ENCODE data around the gene HMCN1. TPM values are rescaled to one million over a fixed set of nuclear protein-coding genes. Genes with fewer than 3 reads are reported as not detected.

The HMCN1 gene
- total RNA-seq, 1 experiment from 2014 or later = 37.6 TPM

- no peaks in the 10 kb centered on the region for H3K27me3 ChIP-seq
- H3K4me1 ChIP-seq = peaks cover 19% of the 10 kb centered on the region
- DNase-seq = no peak
- H3K4me3 ChIP-seq = no peak overlapping the region
- peaks cover 4% of the 10 kb centered on the region; the same call in 1 of the 2 replicates for H3K36me3 ChIP-seq
- no peak overlapping the region for H3K27ac ChIP-seq
- H3K9me3 ChIP-seq (replicated peaks) = no peaks in the 10 kb centered on the region
Measured at GRCh38 chr1:186187601-186188000, 453.4 kb downstream of the HMCN1 start.

GRCh38 chr1:186188004-186188539 is 453.9 kb downstream of the HMCN1 start:
- peaks cover 19% of the 10 kb centered on the region for H3K4me1 ChIP-seq
- no peaks in the 10 kb centered on the region for H3K9me3 ChIP-seq (replicated peaks)
- H3K27ac ChIP-seq = no peak overlapping the region
- no peak overlapping the region for H3K4me3 ChIP-seq
- DNase-seq = no peak
- no peaks in the 10 kb centered on the region for H3K27me3 ChIP-seq
- H3K36me3 ChIP-seq = peaks cover 4% of the 10 kb centered on the region; the same call in 1 of the 2 replicates

GRCh38 chr1:186188736-186189135 is 454.5 kb downstream of the HMCN1 start:
- Histone ChIP-seq H3K4me1 (peaks cover 14% of the 10 kb centered on the region), H3K27ac (no peak overlapping the region), H3K9me3 (replicated peaks) (no peaks in the 10 kb centered on the region), H3K27me3 (no peaks in the 10 kb centered on the region), H3K36me3 (peaks cover 4% of the 10 kb centered on the region; the same call in 1 of the 2 replicates), H3K4me3 (no peak overlapping the region)
- DNase-seq = no peak

GRCh38 chr1:186189156-186189555 is 455.0 kb downstream of the HMCN1 start:
- peaks cover 4% of the 10 kb centered on the region; the same call in 1 of the 2 replicates for H3K36me3 ChIP-seq
- no peak overlapping the region for H3K4me3 ChIP-seq
- no peaks in the 10 kb centered on the region for H3K9me3 ChIP-seq (replicated peaks)
- H3K27me3 ChIP-seq = no peaks in the 10 kb centered on the region
- H3K27ac ChIP-seq = no peak overlapping the region
- DNase-seq = no peak
- H3K4me1 ChIP-seq = peaks cover 12% of the 10 kb centered on the region; the same call in 1 of the 2 replicates

GRCh38 chr1:186191511-186191910 is 457.3 kb downstream of the HMCN1 start:
- H3K27ac ChIP-seq = no peak overlapping the region
- DNase-seq = no peak
- H3K36me3 ChIP-seq = peaks cover 4% of the 10 kb centered on the region; the same call in 1 of the 2 replicates
- no peak overlapping the region for H3K4me3 ChIP-seq
- H3K9me3 ChIP-seq (replicated peaks) = no peaks in the 10 kb centered on the region
- no peaks in the 10 kb centered on the region for H3K4me1 ChIP-seq
- H3K27me3 ChIP-seq = no peaks in the 10 kb centered on the region

- H3K9me3 ChIP-seq (replicated peaks) = no peaks in the 10 kb centered on the region
- DNase-seq = no peak
- H3K27me3 ChIP-seq = no peaks in the 10 kb centered on the region
- H3K36me3 ChIP-seq = peaks cover 4% of the 10 kb centered on the region; the same call in 1 of the 2 replicates
- no peak overlapping the region for H3K4me3 ChIP-seq
- H3K27ac ChIP-seq = no peak overlapping the region
- no peaks in the 10 kb centered on the region for H3K4me1 ChIP-seq
Measured at GRCh38 chr1:186193224-186193623, 459.0 kb downstream of the HMCN1 start.

- Histone ChIP-seq H3K4me3 (no peak overlapping the region), H3K27me3 (no peaks in the 10 kb centered on the region), H3K27ac (no peak overlapping the region), H3K9me3 (replicated peaks) (no peaks in the 10 kb centered on the region), H3K36me3 (peaks cover 4% of the 10 kb centered on the region; the same call in 1 of the 2 replicates), H3K4me1 (no peaks in the 10 kb centered on the region)
- no peak for DNase-seq
Measured at GRCh38 chr1:186194107-186194756, 460.0 kb downstream of the HMCN1 start.

- H3K9me3 ChIP-seq (replicated peaks) = no peaks in the 10 kb centered on the region
- H3K27ac ChIP-seq = no peak overlapping the region
- H3K4me1 ChIP-seq = no peaks in the 10 kb centered on the region
- H3K4me3 ChIP-seq = no peak overlapping the region
- no peaks in the 10 kb centered on the region for H3K27me3 ChIP-seq
- H3K36me3 ChIP-seq = peaks cover 2% of the 10 kb centered on the region; the same call in 1 of the 2 replicates
- no peak for DNase-seq
Measured at GRCh38 chr1:186195377-186195931, 461.3 kb downstream of the HMCN1 start.

GRCh38 chr1:186202271-186202764 is 468.1 kb downstream of the HMCN1 start:
- no peak overlapping the region for H3K27ac ChIP-seq
- H3K4me1 ChIP-seq = no peaks in the 10 kb centered on the region
- H3K9me3 ChIP-seq (replicated peaks) = no peaks in the 10 kb centered on the region
- no peaks in the 10 kb centered on the region for H3K36me3 ChIP-seq
- H3K4me3 ChIP-seq = no peak overlapping the region
- no peaks in the 10 kb centered on the region for H3K27me3 ChIP-seq
- no peak for DNase-seq

- no peak overlapping the region for H3K4me3 ChIP-seq
- no peak overlapping the region for H3K27ac ChIP-seq
- DNase-seq = no peak
- no peaks in the 10 kb centered on the region for H3K4me1 ChIP-seq
- no peaks in the 10 kb centered on the region for H3K9me3 ChIP-seq (replicated peaks)
- no peaks in the 10 kb centered on the region for H3K27me3 ChIP-seq
- no peaks in the 10 kb centered on the region for H3K36me3 ChIP-seq
Measured at GRCh38 chr1:186202776-186203175, 468.6 kb downstream of the HMCN1 start.

GRCh38 chr1:186206048-186206570 is 471.9 kb downstream of the HMCN1 start:
- peak in 1 of 2 experiments; percentile 9 for DNase-seq
- Histone ChIP-seq H3K4me3 (no peak overlapping the region), H3K4me1 (no peaks in the 10 kb centered on the region), H3K27ac (no peak overlapping the region), H3K36me3 (no peaks in the 10 kb centered on the region), H3K27me3 (no peaks in the 10 kb centered on the region), H3K9me3 (replicated peaks) (no peaks in the 10 kb centered on the region)

GRCh38 chr1:186207391-186208085 is 473.3 kb downstream of the HMCN1 start:
- no peak for DNase-seq
- H3K27ac ChIP-seq = no peak overlapping the region
- no peak overlapping the region for H3K4me3 ChIP-seq

GRCh38 chr1:186208405-186209129 is 474.4 kb downstream of the HMCN1 start:
- no peak overlapping the region for H3K27ac ChIP-seq
- H3K27me3 ChIP-seq = no peaks in the 10 kb centered on the region
- H3K4me3 ChIP-seq = no peak overlapping the region
- H3K36me3 ChIP-seq = no peaks in the 10 kb centered on the region
- peaks cover 5% of the 10 kb centered on the region for H3K4me1 ChIP-seq
- no peaks in the 10 kb centered on the region for H3K9me3 ChIP-seq (replicated peaks)
- no peak for DNase-seq

More at GRCh38 chr1:186207391-186208085, 473.3 kb downstream of the HMCN1 start:
- Histone ChIP-seq H3K27me3 (no peaks in the 10 kb centered on the region), H3K4me1 (peaks cover 5% of the 10 kb centered on the region), H3K36me3 (no peaks in the 10 kb centered on the region), H3K9me3 (replicated peaks) (no peaks in the 10 kb centered on the region)

- Histone ChIP-seq H3K4me3 (no peak overlapping the region), H3K9me3 (replicated peaks) (no peaks in the 10 kb centered on the region), H3K4me1 (peaks cover 5% of the 10 kb centered on the region), H3K36me3 (no peaks in the 10 kb centered on the region), H3K27me3 (no peaks in the 10 kb centered on the region), H3K27ac (no peak overlapping the region)
- no peak for DNase-seq
Measured at GRCh38 chr1:186210258-186210657, 476.1 kb downstream of the HMCN1 start.

All from SJCRH30 (cell line).